Hepatocyte (in vitro differentiated cells): ENCODE measurements around the gene CDK14. TPM values are rescaled to one million over a fixed set of nuclear protein-coding genes. Genes with fewer than 3 reads are reported as not detected.
"Not testable (repeated sequence)": the region's sequence is repeated elsewhere in the genome, so short reads cannot be mapped to it uniquely, and the experiment has no call there.

Source experiments
- DNase-seq: peaks from one replicate; pipeline ENCODE4 v3.0.0-alpha.2; 2016; ENCODE audit warnings: low spot score
- H2AFZ ChIP-seq: fragments of 200-600 bp; sonication (generic); 2 replicates; pipeline ENCODE4 v1.6.0; 2016; ENCODE audit warnings: antibody characterized with exemption, mild to moderate bottlenecking
- H3K27ac ChIP-seq: fragments of 200-600 bp; sonication (generic); 2 replicates; pipeline ENCODE4 v1.5.1; 2016; ENCODE audit warnings: mild to moderate bottlenecking
- H3K27me3 ChIP-seq: fragments of 200-600 bp; sonication (generic); 2 replicates; pipeline ENCODE4 v1.6.1; 2016
- H3K36me3 ChIP-seq: fragments of 200-600 bp; sonication (generic); replicated peaks from 2 replicates; pipeline ENCODE4 v1.5.1; 2016; ENCODE audit warnings: low read depth; ENCODE audit not compliant: insufficient read depth
- H3K4me1 ChIP-seq: fragments of 200-600 bp; sonication (generic); 2 replicates; pipeline ENCODE4 v1.5.1; 2016; ENCODE audit warnings: mild to moderate bottlenecking, moderate library complexity; ENCODE audit not compliant: insufficient read depth
- H3K4me2 ChIP-seq: fragments of 200-600 bp; sonication (generic); 2 replicates; pipeline ENCODE4 v1.6.0; 2016
- H3K4me3 ChIP-seq: fragments of 200-600 bp; sonication (generic); 2 replicates; pipeline ENCODE4 v1.5.1; 2016; ENCODE audit warnings: mild to moderate bottlenecking
- H3K79me2 ChIP-seq: fragments of 200-600 bp; sonication (generic); 2 replicates; pipeline ENCODE4 v1.6.0; 2017; ENCODE audit warnings: mild to moderate bottlenecking
- H3K9me2 ChIP-seq: fragments of 200-600 bp; sonication (generic); replicated peaks from 2 replicates; pipeline ENCODE4 v1.6.0; 2017; ENCODE audit warnings: mild to moderate bottlenecking; ENCODE audit not compliant: insufficient read depth
- H3K9me3 ChIP-seq: fragments of 200-600 bp; sonication (generic); 2 replicates; pipeline ENCODE4 v1.5.1; 2016; ENCODE audit warnings: low read depth, mild to moderate bottlenecking
- H4K20me1 ChIP-seq: fragments of 200-600 bp; sonication (generic); 2 replicates; pipeline ENCODE4 v1.6.0; 2016; ENCODE audit warnings: mild to moderate bottlenecking; ENCODE audit not compliant: insufficient read depth, poor library complexity, severe bottlenecking
- EZH2 ChIP-seq: fragments of 200-600 bp; sonication (generic); IDR thresholded peaks from 2 replicates; pipeline ENCODE4 v1.6.1; 2016; ENCODE audit warnings: antibody characterized with exemption, mild to moderate bottlenecking, borderline replicate concordance
- EZH2phosphoT487 ChIP-seq: fragments of 200-600 bp; sonication (generic); IDR thresholded peaks from one replicate; pipeline ENCODE4 v1.6.1; 2018; ENCODE audit warnings: antibody characterized with exemption, mild to moderate bottlenecking, low read depth, moderate library complexity; ENCODE audit not compliant: unreplicated experiment, severe bottlenecking
- WGBS: methylation state at CpG from one replicate; pipeline ENCODE4 v1.1.6; 2016; ENCODE audit warnings: low lambda C conversion rate; ENCODE audit errors: missing lambda C conversion rate; 5-methylcytosine and 5-hydroxymethylcytosine counted together
- polyA plus RNA-seq: library from polyadenylated mRNA; unstranded; fragments of >200 nt; fragmentation: Nextera tagmentation; extraction: Ambion mirVana; gene quantifications from 2 replicates; pipeline ENCODE4 v1.2.1, GENCODE V29; 2016
- total RNA-seq: library from RNA; depleted of rRNA; stranded (reverse); fragments of >200 nt; gene quantifications from 2 replicates; pipeline ENCODE4 v1.2.3, GENCODE V29; 2014
- TF ChIP-seq, protein P1 (sequence below): fragments of 200-600 bp; sonication (generic); IDR thresholded peaks from 2 replicates; pipeline ENCODE4 v1.5.1; 2016; ENCODE audit warnings: antibody characterized with exemption, mild to moderate bottlenecking; ENCODE audit not compliant: poor library complexity

The CDK14 gene
- total and polyA plus RNA-seq, 2 experiments from 2014 or later: 8.6 to 23.5 TPM

DNA sequence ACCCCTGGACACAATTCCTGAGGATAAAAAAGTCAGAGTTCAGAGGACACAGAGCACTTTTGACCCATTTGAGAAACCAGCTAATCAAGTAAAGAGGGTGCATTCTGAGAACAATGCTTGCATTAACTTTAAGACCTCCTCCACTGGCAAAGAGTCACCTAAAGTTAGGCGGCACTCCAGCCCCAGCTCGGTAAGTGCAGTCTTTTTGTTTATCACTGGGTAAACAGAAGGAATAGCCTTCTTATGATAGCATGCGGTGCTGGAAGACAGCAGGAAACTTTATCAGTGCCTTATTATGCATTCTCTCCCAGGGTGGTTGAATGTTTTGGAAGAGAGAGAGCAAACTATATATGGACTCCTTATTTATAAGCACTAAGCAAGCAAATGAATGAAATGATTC lies 130.5 kb downstream of the CDK14 start:
- H3K79me2 ChIP-seq: peaks cover 62% of the 10 kb centered on the region
- no peak for DNase-seq
- peak overlapping the region; percentile 41 for H3K27ac ChIP-seq

GRCh38 chr7:90727412-90727811 lies 131.3 kb downstream of the CDK14 start:
- DNase-seq: no peak

More for the DNA sequence above, 130.5 kb downstream of the CDK14 start:
- Histone ChIP-seq H3K4me1 (peaks cover 28% of the 10 kb centered on the region), H4K20me1 (no peaks in the 10 kb centered on the region), H3K4me2 (peak overlapping the region; percentile 62), H3K9me2 (no peaks in the 10 kb centered on the region), H3K4me3 (no peak overlapping the region), H2AFZ (no peak overlapping the region), H3K36me3 (no peaks in the 10 kb centered on the region), H3K9me3 (no peaks in the 10 kb centered on the region), H3K27me3 (no peaks in the 10 kb centered on the region)
- 7% methylated on average over 3 of the region's 3 CpGs for WGBS
- TF ChIP-seq EZH2phosphoT487 (no peak), EZH2 (no peak)
- TF ChIP-seq, protein P1, sequence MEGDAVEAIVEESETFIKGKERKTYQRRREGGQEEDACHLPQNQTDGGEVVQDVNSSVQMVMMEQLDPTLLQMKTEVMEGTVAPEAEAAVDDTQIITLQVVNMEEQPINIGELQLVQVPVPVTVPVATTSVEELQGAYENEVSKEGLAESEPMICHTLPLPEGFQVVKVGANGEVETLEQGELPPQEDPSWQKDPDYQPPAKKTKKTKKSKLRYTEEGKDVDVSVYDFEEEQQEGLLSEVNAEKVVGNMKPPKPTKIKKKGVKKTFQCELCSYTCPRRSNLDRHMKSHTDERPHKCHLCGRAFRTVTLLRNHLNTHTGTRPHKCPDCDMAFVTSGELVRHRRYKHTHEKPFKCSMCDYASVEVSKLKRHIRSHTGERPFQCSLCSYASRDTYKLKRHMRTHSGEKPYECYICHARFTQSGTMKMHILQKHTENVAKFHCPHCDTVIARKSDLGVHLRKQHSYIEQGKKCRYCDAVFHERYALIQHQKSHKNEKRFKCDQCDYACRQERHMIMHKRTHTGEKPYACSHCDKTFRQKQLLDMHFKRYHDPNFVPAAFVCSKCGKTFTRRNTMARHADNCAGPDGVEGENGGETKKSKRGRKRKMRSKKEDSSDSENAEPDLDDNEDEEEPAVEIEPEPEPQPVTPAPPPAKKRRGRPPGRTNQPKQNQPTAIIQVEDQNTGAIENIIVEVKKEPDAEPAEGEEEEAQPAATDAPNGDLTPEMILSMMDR: no peak

DNA sequence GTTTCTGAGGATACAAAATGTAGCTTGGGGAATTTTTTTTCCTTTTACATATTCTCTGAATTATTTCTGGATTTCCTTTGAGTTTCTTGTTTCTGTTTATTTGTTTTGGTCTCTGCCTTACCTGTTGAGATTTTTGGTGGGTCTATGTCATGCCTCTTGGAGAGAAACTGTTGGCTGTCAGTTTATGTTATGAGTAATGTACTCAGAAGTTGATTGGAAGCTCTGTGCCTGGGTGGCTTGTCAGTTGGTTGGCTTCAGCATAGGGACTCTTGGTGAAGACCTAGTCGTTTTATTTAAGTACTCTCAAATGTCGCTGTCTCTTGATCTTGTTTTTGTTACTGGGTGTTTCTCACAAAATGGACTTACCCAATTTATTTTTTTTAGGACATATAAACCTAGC lies 132.4 kb downstream of the CDK14 start:
- H3K27me3 ChIP-seq: no peaks in the 10 kb centered on the region
- peaks cover 3% of the 10 kb centered on the region for H3K9me3 ChIP-seq
- H2AFZ ChIP-seq: no peak overlapping the region
- no peaks in the 10 kb centered on the region for H3K9me2 ChIP-seq
- H4K20me1 ChIP-seq: no peaks in the 10 kb centered on the region
- WGBS: 87% methylated on average over 2 of the region's 2 CpGs
- DNase-seq: no peak
- no peak overlapping the region for H3K27ac ChIP-seq
- no peak overlapping the region for H3K4me3 ChIP-seq
- TF ChIP-seq EZH2 (no peak), EZH2phosphoT487 (no peak)
- TF ChIP-seq, protein P1: no peak
- peaks cover 59% of the 10 kb centered on the region for H3K79me2 ChIP-seq
- H3K36me3 ChIP-seq: no peaks in the 10 kb centered on the region
- peaks cover 21% of the 10 kb centered on the region for H3K4me1 ChIP-seq
- H3K4me2 ChIP-seq: no peak overlapping the region

More at GRCh38 chr7:90727412-90727811, 131.3 kb downstream of the CDK14 start:
- H3K4me3 ChIP-seq: no peak overlapping the region
- H3K27me3 ChIP-seq: no peaks in the 10 kb centered on the region
- H3K79me2 ChIP-seq: peaks cover 62% of the 10 kb centered on the region
- H4K20me1 ChIP-seq: no peaks in the 10 kb centered on the region
- peak overlapping the region; percentile 62 for H3K4me2 ChIP-seq
- TF ChIP-seq, protein P1: no peak
- TF ChIP-seq EZH2: no peak
- TF ChIP-seq EZH2phosphoT487: no peak
- peak overlapping the region; percentile 41 for H3K27ac ChIP-seq
- H3K36me3 ChIP-seq: no peaks in the 10 kb centered on the region
- no peaks in the 10 kb centered on the region for H3K9me2 ChIP-seq
- peaks cover 21% of the 10 kb centered on the region for H3K4me1 ChIP-seq
- H3K9me3 ChIP-seq: no peaks in the 10 kb centered on the region
- H2AFZ ChIP-seq: no peak overlapping the region

- not testable (repeated sequence) for H3K9me3 ChIP-seq, H3K36me3 ChIP-seq, H2AFZ ChIP-seq, H4K20me1 ChIP-seq, H3K4me3 ChIP-seq, H3K9me2 ChIP-seq, H3K27me3 ChIP-seq, H3K4me2 ChIP-seq, H3K4me1 ChIP-seq, DNase-seq, H3K27ac ChIP-seq
- WGBS: 95% methylated on average over 20 of the region's 20 CpGs
- peaks cover 11% of the 10 kb centered on the region for H3K79me2 ChIP-seq
These were observed 139.6 kb downstream of the CDK14 start for GRCh38 chr7:90735611-90736280.
